Adipose tissue (tissue), 3 donors: ENCODE results near the gene SPCS2. TPM values are rescaled to one million over a fixed set of nuclear protein-coding genes. Genes with fewer than 3 reads are reported as not detected.
"Not testable (repeated sequence)": the region's sequence is repeated elsewhere in the genome, so short reads cannot be mapped to it uniquely, and the experiment has no call there.

Experiments used
- H3K27ac ChIP-seq: one replicate; pipeline ENCODE4 v1.5.1; 2013; ENCODE audit warnings: low read depth, low read length
- WGBS, 3 donors: extraction: QIAGEN DNeasy Blood & Tissue Kit; methylation state at CpG; one replicate each; pipeline ENCODE4 v1.1.7; 2013; 5-methylcytosine and 5-hydroxymethylcytosine counted together
- polyA plus RNA-seq, 3 donors: library from polyadenylated mRNA; stranded (reverse); fragments of 200-250 nt; gene quantifications; one replicate each; pipeline ENCODE4 v1.2.3, GENCODE V29; 2013
- donor health status: healthy with polysubstance abuse.
- donor health status: Bipolar disorder and iron deficiency.
- donor health status: healthy.

The SPCS2 gene
- polyA plus RNA-seq, 3 donors = 58.1 to 85.6 (median 67.9) TPM

DNA sequence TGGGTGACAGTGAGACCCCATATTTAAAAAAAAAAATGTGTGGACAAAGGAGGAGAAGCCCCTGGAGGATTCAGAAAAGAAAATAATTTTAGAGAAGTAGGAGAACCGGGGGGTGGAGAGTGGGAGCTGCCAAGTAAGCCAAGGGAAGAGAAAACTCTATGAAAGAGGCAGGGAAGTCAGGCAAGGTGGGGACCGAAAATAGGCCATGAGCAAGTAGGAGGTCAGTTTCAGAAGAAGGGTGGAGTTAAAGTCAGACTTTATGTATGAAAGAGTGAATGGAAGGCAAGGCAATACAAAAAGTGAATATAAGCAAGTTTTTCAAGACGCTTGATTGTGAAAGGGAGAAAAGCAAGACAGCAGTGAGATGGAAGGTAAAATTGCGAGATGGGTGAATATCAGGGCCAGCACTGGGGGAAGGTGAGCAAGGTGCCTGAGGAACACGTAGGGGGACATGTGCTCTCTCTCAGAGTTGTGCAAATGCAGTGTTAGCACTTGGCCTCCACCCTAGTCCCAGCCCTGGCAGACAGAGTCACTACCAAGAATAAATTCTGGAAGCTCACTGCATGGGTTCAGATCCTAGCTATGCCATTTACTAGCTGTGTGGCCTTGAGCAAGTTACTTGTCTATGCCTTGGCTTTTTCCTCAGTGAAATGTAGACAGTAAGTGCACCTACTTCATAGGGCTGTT lies 6.8 kb upstream of the SPCS2 start:
- 76 to 88% (median 83%) methylated on average over 5 of the region's 5 CpGs for WGBS, 3 donors

DNA sequence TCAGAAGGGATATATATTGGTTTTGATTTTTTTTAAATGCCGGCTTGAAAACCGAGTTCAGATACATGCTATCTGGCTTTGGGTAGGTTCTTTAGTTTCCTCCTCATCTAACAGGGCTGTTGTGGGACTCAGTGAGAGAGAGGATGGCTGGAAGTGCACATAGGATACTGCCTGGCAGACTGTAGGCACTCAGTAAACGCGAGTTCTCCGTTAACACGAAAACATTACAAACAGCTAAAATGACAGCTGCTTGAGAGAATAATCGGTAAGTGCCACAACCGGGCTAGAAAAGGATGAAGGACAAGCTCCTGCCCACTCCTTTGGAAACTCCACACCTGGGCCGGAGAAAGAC lies 544 bp upstream of the SPCS2 start:
- H3K27ac ChIP-seq = no peak overlapping the region
- WGBS, 3 donors = 1% methylated on average over 9 of the region's 9 CpGs

More for the DNA sequence above, 6.8 kb upstream of the SPCS2 start:
- H3K27ac ChIP-seq = no peak overlapping the region

DNA sequence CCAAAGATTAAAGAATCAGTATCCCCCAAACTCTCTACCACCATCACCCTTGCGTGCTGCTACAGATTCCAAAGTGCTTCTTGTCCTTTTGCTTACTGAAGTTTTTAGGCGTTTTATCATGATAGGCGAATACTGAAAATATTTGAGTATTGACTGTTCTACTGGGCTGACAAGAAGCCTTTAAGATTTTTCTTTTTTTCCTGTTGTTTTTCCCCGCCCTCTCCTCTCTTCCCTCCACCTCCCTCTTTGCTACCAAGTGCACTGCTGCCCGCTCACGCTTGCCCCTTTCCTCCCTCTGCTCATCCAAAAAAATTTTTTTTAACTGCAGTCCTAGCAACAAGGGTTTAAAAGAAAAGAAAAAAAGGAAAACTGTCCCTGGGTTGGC lies 679 bp downstream of the SPCS2 start:
- no peak overlapping the region for H3K27ac ChIP-seq
- WGBS, 3 donors = 0 to 3% (median 2%) methylated on average over 6 of the region's 6 CpGs

DNA sequence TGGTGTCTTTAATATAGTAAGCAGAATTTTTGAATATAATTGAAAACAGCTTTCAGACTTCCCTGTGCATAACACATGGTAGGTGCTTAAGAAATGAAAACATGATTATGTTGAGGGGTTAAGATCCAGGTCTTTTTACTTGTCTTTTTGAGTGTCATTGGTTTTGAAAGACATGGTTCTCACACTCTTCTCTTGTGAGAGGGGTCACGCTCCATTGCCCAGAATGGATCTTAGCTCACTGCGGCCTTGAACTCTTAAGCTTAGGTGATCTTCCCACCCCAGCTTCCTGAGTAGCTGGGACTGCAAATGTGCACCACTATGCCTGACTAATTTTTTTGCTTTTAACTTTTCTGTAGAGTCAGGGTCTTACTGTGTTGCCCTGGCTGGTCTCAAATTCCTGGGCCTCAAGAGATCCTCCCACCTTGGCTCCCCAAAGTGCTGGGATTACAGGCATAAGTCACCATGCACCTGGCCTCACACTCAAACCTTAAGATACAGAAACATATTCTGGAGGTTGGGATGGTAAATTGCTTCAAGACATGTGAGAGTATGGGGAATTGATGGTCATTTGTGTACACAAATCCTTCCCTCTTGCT lies 1.4 kb downstream of the SPCS2 start:
- no peak overlapping the region for H3K27ac ChIP-seq
- 64 to 76% (median 74%) methylated on average over 2 of the region's 2 CpGs for WGBS, 3 donors

DNA sequence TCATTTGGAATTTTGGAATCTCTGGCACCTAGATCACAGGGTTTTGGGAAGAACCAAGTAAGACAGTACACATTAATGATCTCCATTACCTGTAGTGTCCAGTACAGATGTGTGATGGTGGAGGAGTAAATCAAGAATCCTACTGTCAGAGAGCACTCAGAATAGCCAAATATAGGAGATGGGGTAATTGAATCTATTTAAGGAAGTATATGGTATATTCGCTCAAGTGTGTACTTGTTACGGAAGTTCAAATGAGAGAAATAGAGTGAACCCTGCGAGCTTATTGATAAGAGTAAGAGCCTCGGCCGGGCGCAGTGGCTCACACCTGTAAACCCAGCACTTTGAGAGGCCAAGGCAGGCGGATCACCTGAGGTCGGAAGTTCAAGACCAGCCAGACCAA lies 2.2 kb downstream of the SPCS2 start:
- WGBS, 3 donors = 67 to 92% (median 92%) methylated on average over 8 of the region's 8 CpGs

DNA sequence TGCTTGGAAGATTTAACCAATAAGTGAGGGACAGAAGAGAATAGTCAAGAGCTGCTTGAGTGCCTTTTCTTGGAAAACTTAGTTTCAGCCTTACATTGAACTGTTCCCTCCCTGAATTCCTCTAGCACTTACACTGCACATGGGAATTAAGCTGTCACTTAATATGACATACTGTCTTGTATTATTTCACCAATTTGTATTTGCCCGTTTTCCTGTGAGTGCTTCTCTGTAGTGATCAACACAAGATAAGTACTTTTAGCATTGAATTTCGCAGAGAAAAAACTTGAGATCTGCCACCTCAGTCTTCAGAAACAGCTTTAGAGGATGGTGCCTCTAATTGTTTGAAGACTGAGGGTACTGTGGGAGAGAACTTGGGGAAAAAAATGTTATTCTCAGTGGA lies 3.7 kb downstream of the SPCS2 start:
- H3K27ac ChIP-seq = no peak overlapping the region

More for the DNA sequence above, 2.2 kb downstream of the SPCS2 start:
- no peak overlapping the region for H3K27ac ChIP-seq

DNA sequence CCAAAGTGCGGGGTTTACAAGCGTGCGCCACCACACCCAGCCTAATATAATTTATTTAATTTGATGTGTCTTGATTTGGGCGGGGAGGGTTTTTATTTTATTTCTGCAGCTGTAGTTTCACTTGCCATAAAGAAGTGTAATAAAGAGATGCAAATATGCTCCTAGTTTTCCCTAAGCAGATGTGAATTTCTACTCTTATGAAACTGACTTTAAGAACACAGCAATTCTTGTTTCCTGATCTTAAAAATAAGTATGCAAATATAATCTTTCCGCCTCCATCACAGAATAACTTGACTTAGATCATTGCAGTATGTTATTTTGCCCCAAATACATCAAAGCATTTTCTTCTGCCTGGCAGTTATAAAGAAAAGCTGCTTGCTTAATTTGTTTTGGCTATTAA lies 4.4 kb downstream of the SPCS2 start:
- H3K27ac ChIP-seq = no peak overlapping the region
- WGBS, 3 donors = 94 to 96% (median 95%) methylated on average over 5 of the region's 5 CpGs

More for the DNA sequence above, 3.7 kb downstream of the SPCS2 start:
- WGBS, 3 donors = 57 to 77% (median 73%) methylated on average over 2 of the region's 2 CpGs

DNA sequence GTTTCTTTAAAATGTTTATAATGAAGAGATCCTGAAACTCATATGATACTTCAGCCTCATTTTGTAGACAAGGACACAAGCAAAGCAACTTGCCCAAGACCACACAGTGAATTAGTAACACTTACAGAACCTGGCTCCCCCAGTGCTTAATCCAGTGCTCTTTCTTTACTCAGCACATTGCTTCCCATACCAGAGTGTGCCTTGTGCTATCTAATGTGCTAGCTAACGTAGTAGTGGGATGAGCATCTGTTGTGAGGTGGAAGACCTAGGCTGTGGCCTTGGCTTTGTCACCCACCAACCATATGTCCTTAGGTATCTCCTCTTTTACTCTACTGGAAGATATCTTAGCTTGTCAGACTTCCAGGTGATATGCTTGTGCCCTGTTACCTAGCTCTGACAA lies 5.1 kb downstream of the SPCS2 start:
- WGBS, 3 donors = 77 to 98% (median 92%) methylated on average over 1 of the region's 1 CpG
- H3K27ac ChIP-seq = no peak overlapping the region

DNA sequence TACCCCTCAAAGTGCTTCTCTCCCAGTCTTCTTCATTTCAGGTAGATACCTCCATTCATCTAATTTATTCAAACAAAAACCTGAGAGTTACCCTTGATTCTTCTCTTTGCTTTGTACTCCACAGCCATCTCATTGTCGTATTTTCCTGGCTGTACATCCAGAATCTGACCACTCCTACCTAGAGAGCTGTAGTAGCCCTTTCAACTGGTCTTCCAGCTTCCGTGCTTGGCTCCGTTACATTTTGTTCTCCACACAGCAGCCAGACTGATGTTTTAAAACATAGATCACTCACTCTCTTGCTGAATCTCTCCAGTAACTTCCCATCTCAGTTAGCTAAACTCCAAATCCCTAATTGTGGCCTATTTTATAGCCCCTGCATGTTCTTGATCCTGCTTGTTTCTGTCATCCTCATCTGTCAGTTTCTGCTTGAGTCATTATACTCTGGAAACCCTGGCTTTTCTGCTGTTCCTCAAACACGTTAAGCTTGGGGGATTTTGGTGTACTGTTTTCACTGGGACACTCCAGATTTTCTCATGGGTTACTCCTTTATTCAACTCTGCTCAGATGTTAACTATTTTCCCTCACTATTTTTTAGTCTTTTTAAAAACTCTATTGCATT lies 7.4 kb downstream of the SPCS2 start:
- no peak overlapping the region for H3K27ac ChIP-seq
- 51 to 66% (median 58%) methylated on average over 4 of the region's 4 CpGs for WGBS, 3 donors

DNA sequence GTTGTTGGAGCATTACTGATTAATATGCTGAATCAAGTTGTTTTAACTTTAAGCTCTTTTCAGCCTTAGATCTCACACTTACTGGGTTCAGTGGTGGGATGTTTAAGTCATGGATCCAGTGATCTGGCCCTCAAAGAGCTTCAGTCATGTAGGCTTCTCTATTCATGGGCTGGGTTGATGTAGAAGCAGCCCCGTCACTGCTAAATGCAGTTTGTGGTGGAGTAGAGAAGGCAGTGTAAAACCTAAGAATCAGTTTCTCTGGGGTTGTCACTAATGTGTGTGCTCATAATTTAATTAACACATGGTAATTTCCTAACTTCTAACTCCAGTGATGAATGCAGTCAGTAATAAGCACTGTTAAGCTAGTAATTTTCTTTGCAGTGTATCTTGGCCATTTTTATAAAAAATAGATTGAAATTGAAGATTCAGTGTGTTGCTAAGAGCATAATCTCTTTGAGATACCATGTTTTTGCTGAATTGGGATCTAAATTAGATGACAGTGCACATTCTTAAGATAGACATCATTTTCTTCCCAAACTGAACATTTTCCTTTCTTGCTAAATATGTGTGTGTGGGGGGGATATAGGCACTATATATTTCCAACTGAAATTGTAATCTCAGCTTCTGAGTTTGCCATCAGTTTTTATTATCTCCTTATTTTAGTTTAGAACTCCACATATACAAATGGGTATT lies 9.0 kb downstream of the SPCS2 start:
- 89 to 97% (median 93%) methylated on average over 1 of the region's 1 CpG for WGBS, 3 donors
- H3K27ac ChIP-seq = no peak overlapping the region

DNA sequence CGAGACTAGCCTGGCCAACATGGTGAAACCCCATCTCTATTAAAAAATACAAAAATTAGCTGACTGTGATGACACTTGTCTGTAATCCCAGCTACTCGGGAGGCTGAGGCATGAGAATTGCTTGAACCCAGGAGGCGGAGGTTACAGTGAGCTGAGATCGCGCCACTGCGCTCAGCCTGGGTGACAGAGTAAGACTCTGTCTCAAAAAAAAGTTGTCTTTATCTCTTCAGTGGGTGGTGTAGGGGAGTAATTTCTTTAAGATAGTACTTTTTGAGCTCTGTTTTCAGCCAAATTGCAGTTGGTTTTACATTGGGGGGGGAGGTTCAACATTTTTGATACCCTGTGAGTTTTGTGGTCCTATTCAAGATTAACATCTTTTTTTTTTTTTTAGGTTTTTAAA lies 11.1 kb downstream of the SPCS2 start:
- 93 to 96% (median 94%) methylated on average over 6 of the region's 6 CpGs for WGBS, 3 donors
- H3K27ac ChIP-seq = not testable (repeated sequence)

DNA sequence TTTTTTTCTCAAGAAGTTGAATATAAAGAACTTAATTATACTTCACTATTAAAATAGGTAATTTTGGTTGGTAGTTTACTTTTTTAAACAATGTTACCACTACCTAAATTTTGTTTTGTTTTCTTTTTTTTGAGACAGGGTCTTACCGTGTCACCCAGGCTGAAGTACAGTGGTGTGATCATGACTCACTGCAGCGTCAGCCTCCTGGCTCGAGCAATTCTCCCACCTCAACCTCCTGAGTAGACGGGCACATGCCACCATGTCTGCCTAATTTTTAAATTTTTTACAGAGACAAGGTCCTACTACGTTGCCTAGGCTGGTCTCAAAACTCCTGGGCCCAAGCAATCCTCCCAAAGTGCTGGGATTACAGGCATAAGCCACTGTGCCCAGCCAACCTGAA lies 17.6 kb downstream of the SPCS2 start:
- H3K27ac ChIP-seq = no peak overlapping the region
- 84 to 93% (median 91%) methylated on average over 5 of the region's 5 CpGs for WGBS, 3 donors

DNA sequence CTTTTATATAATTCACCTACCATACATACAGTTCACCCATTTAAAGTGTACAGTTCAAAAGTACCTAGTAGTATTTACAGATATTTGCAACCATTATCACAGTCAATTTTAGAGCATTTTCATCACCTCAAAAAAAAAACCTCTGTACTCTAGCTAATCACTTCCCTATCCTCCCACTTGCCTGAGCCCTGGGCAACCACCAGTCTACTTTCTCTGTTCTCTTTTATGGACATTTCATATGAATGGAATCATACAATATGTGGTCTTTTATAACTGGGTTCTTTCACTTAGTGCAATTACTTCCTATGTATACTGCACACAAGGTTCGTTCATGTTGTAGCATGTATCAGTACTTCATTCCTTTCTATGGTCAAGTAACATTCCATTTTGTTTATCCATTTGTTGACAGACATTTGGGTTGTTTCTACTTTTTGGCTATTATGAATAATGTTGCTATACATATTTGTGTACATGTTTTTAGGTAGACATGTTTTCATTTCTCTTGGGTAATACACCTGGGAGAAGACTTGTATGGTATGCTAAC lies 21.9 kb downstream of the SPCS2 start:
- H3K27ac ChIP-seq = no peak overlapping the region
- 87 to 90% (median 88%) methylated on average over 1 of the region's 1 CpG for WGBS, 3 donors

DNA sequence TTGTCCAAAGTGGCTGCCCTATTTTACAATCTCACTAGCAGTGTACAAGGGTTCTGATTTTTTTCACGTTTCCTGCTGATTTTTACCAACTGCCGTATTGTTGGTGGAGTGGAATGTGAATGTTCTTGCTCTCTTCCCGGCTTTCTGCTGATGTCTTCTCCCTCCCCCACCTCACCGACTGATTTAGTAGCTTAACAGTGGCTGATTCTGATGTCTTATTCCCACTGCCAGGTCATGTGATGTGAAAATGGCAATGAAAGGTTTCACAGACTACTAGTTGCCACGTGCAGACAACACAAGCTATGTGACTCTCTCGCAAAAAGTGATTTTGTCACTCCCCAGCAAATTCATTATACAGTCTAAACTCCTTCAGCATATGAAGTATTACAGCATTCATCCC lies 22.4 kb downstream of the SPCS2 start:
- 75 to 89% (median 84%) methylated on average over 6 of the region's 6 CpGs for WGBS, 3 donors
- H3K27ac ChIP-seq = no peak overlapping the region

DNA sequence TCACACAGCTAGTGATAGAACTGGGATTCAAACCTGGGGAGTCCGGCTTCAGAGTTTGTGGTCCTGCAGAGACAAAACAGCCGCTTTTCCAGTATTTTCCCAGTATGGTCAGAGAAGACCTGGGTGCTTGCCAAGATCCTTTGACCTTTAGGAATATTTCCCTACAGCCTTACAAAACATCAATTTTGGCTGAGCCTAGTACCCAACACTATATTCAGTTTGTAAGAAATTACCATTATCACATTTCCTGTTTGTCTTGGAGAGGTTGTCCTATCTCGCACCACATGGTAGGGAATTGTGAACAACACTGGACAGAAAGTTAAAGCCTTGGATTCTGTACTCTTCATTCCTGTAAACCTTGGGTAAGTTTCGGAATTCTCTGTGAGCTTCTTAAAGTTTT lies 29.0 kb downstream of the SPCS2 start:
- WGBS, 3 donors = 93 to 96% (median 93%) methylated on average over 4 of the region's 4 CpGs
- H3K27ac ChIP-seq = no peak overlapping the region

DNA sequence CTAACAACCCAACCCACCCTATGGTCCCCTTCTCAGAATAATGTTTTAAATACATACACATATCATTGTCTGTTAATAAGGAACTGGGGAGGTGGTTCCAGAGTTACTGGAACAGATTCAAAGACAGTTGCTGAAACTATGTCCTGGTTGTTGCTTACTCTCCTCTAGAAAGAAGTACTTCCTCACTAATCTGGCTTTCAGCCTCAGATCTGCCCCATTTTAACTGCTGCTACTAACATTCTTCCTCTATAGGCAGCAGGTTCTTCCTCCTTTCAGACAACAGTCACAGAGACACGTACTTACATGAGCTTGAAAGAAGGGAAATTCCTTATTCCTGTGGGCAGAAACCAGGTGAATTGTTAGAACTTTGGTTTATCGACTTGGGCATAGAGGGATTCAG lies 31.6 kb downstream of the SPCS2 start:
- no peak overlapping the region for H3K27ac ChIP-seq
- 72 to 90% (median 78%) methylated on average over 2 of the region's 2 CpGs for WGBS, 3 donors

DNA sequence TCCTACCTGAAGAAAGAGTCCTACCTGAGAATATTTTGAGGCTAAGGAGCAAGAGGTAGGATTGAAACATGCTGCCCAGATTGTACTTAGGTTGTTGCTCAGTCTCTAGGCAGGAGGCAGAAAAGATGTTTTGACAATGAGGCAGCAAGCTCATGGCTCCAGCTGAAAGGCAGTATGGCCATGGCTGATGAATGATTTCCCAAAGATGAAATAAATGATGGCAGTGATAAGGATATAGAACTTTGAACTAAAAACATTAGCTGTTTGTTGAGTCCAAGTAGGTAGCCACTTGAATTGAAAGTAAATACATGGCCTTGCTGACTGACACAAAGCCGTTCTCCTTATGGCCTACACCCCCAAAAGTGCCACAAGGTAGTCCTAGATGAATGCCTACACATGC lies 32.8 kb downstream of the SPCS2 start:
- H3K27ac ChIP-seq = no peak overlapping the region
- 75 to 100% (median 100%) methylated on average over 1 of the region's 1 CpG for WGBS, 3 donors

DNA sequence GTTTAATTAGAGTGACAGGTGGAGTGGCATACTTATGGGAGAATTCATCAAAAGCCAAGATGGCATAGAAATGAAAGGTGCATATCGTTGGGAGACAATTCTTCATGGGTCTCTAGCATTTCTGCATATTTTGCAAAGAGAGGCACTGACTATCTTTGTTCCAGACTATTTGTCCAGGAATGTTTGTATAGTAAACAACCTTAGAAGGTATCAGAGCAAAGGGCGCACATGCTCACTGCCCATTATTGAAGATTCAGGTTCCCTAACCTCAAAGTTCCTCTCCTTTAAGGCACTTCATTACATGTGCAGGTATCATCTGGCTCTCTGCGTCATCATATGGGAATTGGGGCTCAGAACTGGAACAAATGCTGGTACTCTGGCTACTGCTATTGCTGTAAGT lies 35.0 kb downstream of the SPCS2 start:
- WGBS, 3 donors = 46 to 95% (median 90%) methylated on average over 3 of the region's 3 CpGs

DNA sequence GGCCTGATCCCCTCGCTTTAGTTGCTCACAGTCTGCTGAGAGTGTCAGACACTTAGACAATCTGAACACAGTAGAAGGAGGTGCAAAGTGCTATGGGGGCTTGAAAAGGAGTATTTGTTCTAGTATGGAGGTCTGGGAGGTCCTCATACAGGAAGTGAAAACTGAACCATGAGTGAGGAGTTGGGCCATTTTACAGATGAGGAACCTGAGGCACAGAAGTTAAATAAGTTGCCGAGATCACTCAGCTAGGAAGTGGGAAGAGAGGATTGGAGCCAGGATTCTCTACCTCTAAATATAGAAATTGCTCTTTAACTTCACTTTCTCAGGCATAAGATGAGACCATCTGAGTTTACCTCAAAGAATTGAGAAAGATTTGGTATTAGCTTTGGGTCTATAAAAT lies 35.7 kb downstream of the SPCS2 start:
- H3K27ac ChIP-seq = no peak overlapping the region
- 87 to 93% (median 88%) methylated on average over 2 of the region's 2 CpGs for WGBS, 3 donors

More for the DNA sequence above, 35.0 kb downstream of the SPCS2 start:
- H3K27ac ChIP-seq = no peak overlapping the region
